KOPT-K1 (cell line): ENCODE measurements around the gene DPF3.
"Not testable (repeated sequence)": the region's sequence is repeated elsewhere in the genome, so short reads cannot be mapped to it uniquely, and the experiment has no call there.

Source experiments
- H3K27ac ChIP-seq: fragments of 200-600 bp; sonication (generic); 2 replicates; pipeline ENCODE4 v1.5.1; 2016; ENCODE audit warnings: antibody characterized with exemption, mild to moderate bottlenecking, low read depth, low read length; ENCODE audit not compliant: poor library complexity, severe bottlenecking
- H3K36me3 ChIP-seq: fragments of 200-600 bp; sonication (generic); 2 replicates; pipeline ENCODE4 v1.5.1; 2017; ENCODE audit warnings: antibody characterized with exemption, mild to moderate bottlenecking, low read length, moderate library complexity; ENCODE audit not compliant: insufficient read depth
- H3K9me3 ChIP-seq: fragments of 200-600 bp; sonication (generic); 2 replicates; pipeline ENCODE4 v1.5.1; 2017; ENCODE audit warnings: antibody characterized with exemption, low read length, mild to moderate bottlenecking; ENCODE audit not compliant: insufficient read depth, poor library complexity, severe bottlenecking

Gene DPF3

DNA sequence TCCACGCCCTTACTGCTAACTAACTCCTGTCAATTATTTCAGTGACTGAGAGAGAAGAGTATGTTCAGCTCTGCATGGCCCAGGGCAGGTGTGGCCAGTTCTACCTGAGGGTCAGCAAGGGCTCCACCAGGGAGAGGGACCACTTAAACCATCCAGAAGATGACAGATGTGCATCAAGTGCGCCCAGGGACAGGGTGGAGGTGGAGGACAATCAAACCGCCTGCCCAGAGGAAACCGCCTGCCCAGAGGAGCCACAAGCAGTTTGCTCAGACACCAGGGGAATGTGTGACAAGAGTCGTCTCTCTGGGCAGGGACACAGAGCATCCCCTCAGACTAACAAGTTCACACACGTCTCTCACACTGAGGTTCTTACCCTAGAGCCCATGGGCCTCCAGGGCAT, 14.5 kb downstream of the DPF3 start:
- H3K9me3 ChIP-seq: no peaks in the 10 kb centered on the region
- peaks cover 9% of the 10 kb centered on the region for H3K36me3 ChIP-seq
- H3K27ac ChIP-seq: no peak overlapping the region

DNA sequence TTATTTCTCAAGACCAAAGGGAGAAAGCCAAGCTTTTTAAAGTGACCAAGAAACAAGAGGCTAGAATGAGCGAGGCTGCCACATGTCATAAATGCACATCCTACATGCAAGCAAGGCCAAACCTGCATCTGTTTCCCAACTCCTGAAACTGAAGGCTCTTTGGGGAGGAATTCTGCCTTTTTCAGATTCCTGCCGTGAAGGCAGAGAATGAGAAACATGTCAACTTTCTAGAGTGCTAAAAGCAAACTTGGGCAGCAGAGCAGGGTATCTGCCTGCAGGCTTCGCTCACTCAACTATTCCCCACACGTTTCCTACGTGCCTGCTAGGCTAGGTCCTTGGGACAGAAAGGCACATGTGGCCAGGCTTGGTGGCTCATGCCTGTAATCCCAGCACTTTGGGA, 15.2 kb downstream of the DPF3 start:
- H3K27ac ChIP-seq: no peak overlapping the region
- no peaks in the 10 kb centered on the region for H3K9me3 ChIP-seq
- H3K36me3 ChIP-seq: peaks cover 9% of the 10 kb centered on the region

DNA sequence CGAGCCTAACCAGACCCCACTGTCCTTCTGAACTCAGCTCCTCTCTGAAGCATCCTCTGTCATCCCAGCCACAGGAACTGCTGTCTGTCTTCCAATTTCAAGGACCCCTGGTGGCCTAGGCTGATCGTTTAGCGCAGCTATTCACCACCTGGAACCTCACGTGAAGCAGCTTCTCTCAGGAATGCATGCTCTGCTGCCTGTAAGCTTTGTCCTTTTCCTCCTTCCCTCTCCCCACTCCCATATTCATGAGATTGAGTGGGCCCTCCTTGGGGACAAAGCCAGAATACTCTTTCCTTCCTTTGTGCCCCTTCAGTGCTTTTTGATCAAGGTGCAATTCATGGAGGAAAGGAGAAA, 17.2 kb downstream of the DPF3 start:
- Histone ChIP-seq H3K36me3 (no peaks in the 10 kb centered on the region; the same call in 1 of the 2 replicates), H3K9me3 (peaks cover 7% of the 10 kb centered on the region), H3K27ac (no peak overlapping the region)

- Histone ChIP-seq H3K27ac (no peak overlapping the region), H3K36me3 (no peaks in the 10 kb centered on the region; the same call in 1 of the 2 replicates)
These were observed 17.7 kb downstream of the DPF3 start for GRCh38 chr14:72876005-72876709.

GRCh38 chr14:72870878-72871277, 23.0 kb downstream of the DPF3 start:
- not testable (repeated sequence) for H3K36me3 ChIP-seq, H3K27ac ChIP-seq
- peaks cover 13% of the 10 kb centered on the region for H3K9me3 ChIP-seq

More at GRCh38 chr14:72876005-72876709, 17.7 kb downstream of the DPF3 start:
- peaks cover 12% of the 10 kb centered on the region for H3K9me3 ChIP-seq

- Histone ChIP-seq H3K9me3 (peaks cover 13% of the 10 kb centered on the region), H3K27ac (no peak overlapping the region), H3K36me3 (no peaks in the 10 kb centered on the region)
These were observed 24.2 kb downstream of the DPF3 start for GRCh38 chr14:72869407-72870329.

GRCh38 chr14:72868500-72868899, 25.4 kb downstream of the DPF3 start:
- Histone ChIP-seq H3K9me3 (peaks cover 13% of the 10 kb centered on the region), H3K27ac (no peak overlapping the region), H3K36me3 (no peaks in the 10 kb centered on the region)

GRCh38 chr14:72864712-72865365, 29.1 kb downstream of the DPF3 start:
- Histone ChIP-seq H3K9me3 (no peaks in the 10 kb centered on the region), H3K27ac (no peak overlapping the region), H3K36me3 (no peaks in the 10 kb centered on the region)

- H3K9me3 ChIP-seq: no peaks in the 10 kb centered on the region
- no peaks in the 10 kb centered on the region for H3K36me3 ChIP-seq
- no peak overlapping the region for H3K27ac ChIP-seq
These were observed 30.5 kb downstream of the DPF3 start for GRCh38 chr14:72863216-72864006.

- no peak overlapping the region for H3K27ac ChIP-seq
- no peaks in the 10 kb centered on the region for H3K9me3 ChIP-seq
- no peaks in the 10 kb centered on the region for H3K36me3 ChIP-seq
These were observed 37.2 kb downstream of the DPF3 start for GRCh38 chr14:72856530-72857266.

GRCh38 chr14:72855913-72856312, 38.0 kb downstream of the DPF3 start:
- H3K36me3 ChIP-seq: no peaks in the 10 kb centered on the region
- H3K27ac ChIP-seq: no peak overlapping the region
- no peaks in the 10 kb centered on the region for H3K9me3 ChIP-seq

DNA sequence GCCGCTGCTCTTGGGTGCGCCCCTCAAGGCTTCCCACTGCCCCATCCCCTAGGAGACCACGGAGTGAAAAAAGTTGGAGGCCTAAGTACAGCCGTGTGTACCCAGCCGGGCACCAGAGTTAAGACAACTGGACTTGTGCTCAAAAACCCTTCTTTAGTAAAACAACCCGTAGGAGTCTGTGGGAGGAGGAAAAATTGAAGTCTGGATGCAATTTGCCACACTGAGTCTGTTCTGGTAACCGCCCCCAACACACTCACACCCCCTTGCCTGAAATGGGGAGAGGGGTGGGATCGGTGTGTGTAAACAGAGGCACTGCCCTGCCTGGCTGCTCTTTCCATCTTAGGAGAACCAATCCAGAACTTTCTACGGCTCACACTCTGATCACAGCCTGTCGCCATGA, 41.7 kb downstream of the DPF3 start:
- Histone ChIP-seq H3K27ac (no peak overlapping the region), H3K9me3 (no peaks in the 10 kb centered on the region), H3K36me3 (no peaks in the 10 kb centered on the region)

- Histone ChIP-seq H3K9me3 (no peaks in the 10 kb centered on the region), H3K27ac (no peak overlapping the region), H3K36me3 (no peaks in the 10 kb centered on the region)
These were observed 42.3 kb downstream of the DPF3 start for GRCh38 chr14:72851635-72852034.

- Histone ChIP-seq H3K27ac (no peak overlapping the region), H3K9me3 (no peaks in the 10 kb centered on the region), H3K36me3 (no peaks in the 10 kb centered on the region)
These were observed 43.5 kb downstream of the DPF3 start for GRCh38 chr14:72850360-72850759.
